H9 (cell line): ENCODE results near the gene SIRT7. TPM values are rescaled to one million over a fixed set of nuclear protein-coding genes. Genes with fewer than 3 reads are reported as not detected.

Experiments
- DNase-seq: peaks from one replicate; pipeline ENCODE4 v3.0.0-alpha.2; 2017
- H2AFZ ChIP-seq: one replicate; pipeline ENCODE4 v1.6.1; 2013; ENCODE audit warnings: mild to moderate bottlenecking, low read length, control low read depth, moderate library complexity
- H2AK5ac ChIP-seq: 2 replicates; pipeline ENCODE4 v1.6.1; 2013; ENCODE audit warnings: low read length, control low read depth, mixed read lengths; ENCODE audit not compliant: insufficient read length
- H2BK120ac ChIP-seq: one replicate; pipeline ENCODE4 v1.6.1; 2013; ENCODE audit warnings: low read depth, mild to moderate bottlenecking, low read length, control low read depth, inconsistent platforms; ENCODE audit not compliant: poor library complexity, severe bottlenecking
- H2BK12ac ChIP-seq: 2 replicates; pipeline ENCODE4 v1.6.1; 2013; ENCODE audit warnings: low read length, control low read depth, mixed read lengths, low read depth; ENCODE audit not compliant: insufficient read length
- H2BK15ac ChIP-seq: 2 replicates; pipeline ENCODE4 v1.6.1; 2013; ENCODE audit warnings: low read depth, low read length, control low read depth
- H2BK20ac ChIP-seq: one replicate; pipeline ENCODE4 v1.6.1; 2013; ENCODE audit warnings: low read depth, mild to moderate bottlenecking, low read length, control low read depth, inconsistent platforms; ENCODE audit not compliant: poor library complexity, severe bottlenecking
- H2BK5ac ChIP-seq: 2 replicates; pipeline ENCODE4 v1.6.1; 2013; ENCODE audit warnings: low read length, control low read depth, mixed read lengths; ENCODE audit not compliant: insufficient read length
- H3K14ac ChIP-seq: 2 replicates; pipeline ENCODE4 v1.6.1; 2013; ENCODE audit warnings: low read length, control low read depth; ENCODE audit not compliant: insufficient read depth
- H3K18ac ChIP-seq: 2 replicates; pipeline ENCODE4 v1.6.1; 2013; ENCODE audit warnings: low read depth, mild to moderate bottlenecking, mixed read lengths, low read length, control low read depth; ENCODE audit not compliant: insufficient read length
- H3K23ac ChIP-seq: 2 replicates; pipeline ENCODE4 v1.6.1; 2013; ENCODE audit warnings: low read length, control low read depth, mixed read lengths, low read depth; ENCODE audit not compliant: insufficient read length
- H3K23me2 ChIP-seq: 2 replicates; pipeline ENCODE4 v1.6.1; 2013; ENCODE audit warnings: low read depth, mild to moderate bottlenecking, mixed read lengths, low read length, control low read depth; ENCODE audit not compliant: insufficient read length, poor library complexity, severe bottlenecking
- H3K27ac ChIP-seq: 2 replicates; pipeline ENCODE4 v1.5.1; 2013; ENCODE audit warnings: low read length, control low read depth, mixed read lengths, low read depth; ENCODE audit not compliant: insufficient read length
- H3K27me3 ChIP-seq: 2 replicates; pipeline ENCODE4 v1.6.1; 2013; ENCODE audit warnings: low read length, control low read depth, inconsistent platforms; ENCODE audit not compliant: insufficient read depth
- H3K4ac ChIP-seq: 2 replicates; pipeline ENCODE4 v1.6.1; 2013; ENCODE audit warnings: low read depth, mild to moderate bottlenecking, control low read depth, inconsistent platforms, low read length, moderate library complexity
- H3K4me1 ChIP-seq: 2 replicates; pipeline ENCODE4 v1.6.1; 2013; ENCODE audit warnings: low read length, control low read depth, inconsistent platforms; ENCODE audit not compliant: insufficient read depth
- H3K4me2 ChIP-seq: 2 replicates; pipeline ENCODE4 v1.6.1; 2013; ENCODE audit warnings: low read length, control low read depth, mixed read lengths; ENCODE audit not compliant: insufficient read length, insufficient read depth
- H3K56ac ChIP-seq: 2 replicates; pipeline ENCODE4 v1.6.1; 2013; ENCODE audit warnings: low read depth, mild to moderate bottlenecking, mixed read lengths, low read length, control low read depth; ENCODE audit not compliant: insufficient read length
- H3K79me1 ChIP-seq: 2 replicates; pipeline ENCODE4 v1.6.1; 2013; ENCODE audit warnings: low read depth, mild to moderate bottlenecking, moderate library complexity, low read length, control low read depth, inconsistent platforms; ENCODE audit not compliant: insufficient read depth, poor library complexity, severe bottlenecking
- H3K79me2 ChIP-seq: 2 replicates; pipeline ENCODE4 v1.6.1; 2013; ENCODE audit warnings: low read length, control low read depth, inconsistent platforms; ENCODE audit not compliant: insufficient read depth
- H3K9ac ChIP-seq: 2 replicates; pipeline ENCODE4 v1.6.1; 2013; ENCODE audit warnings: low read length, control low read depth, mixed read lengths; ENCODE audit not compliant: insufficient read length; ENCODE audit errors: extremely low read depth
- H3K9me3 ChIP-seq: one replicate; pipeline ENCODE4 v1.6.1; 2013; ENCODE audit warnings: low read depth, low read length, inconsistent platforms; ENCODE audit not compliant: control insufficient read depth
- H3T11ph ChIP-seq: one replicate; pipeline ENCODE4 v1.6.1; 2013; ENCODE audit warnings: mild to moderate bottlenecking, low read length, control low read depth, inconsistent platforms
- H4K20me1 ChIP-seq: one replicate; pipeline ENCODE4 v1.6.1; 2013; ENCODE audit not compliant: control insufficient read depth, insufficient read length, insufficient read depth
- H4K5ac ChIP-seq: 2 replicates; pipeline ENCODE4 v1.6.1; 2013; ENCODE audit warnings: low read depth, mild to moderate bottlenecking, mixed read lengths, low read length, control low read depth; ENCODE audit not compliant: insufficient read length
- H4K8ac ChIP-seq: replicated peaks from 2 replicates; pipeline ENCODE4 v1.6.1; 2013; ENCODE audit warnings: low read length, control low read depth, mixed read lengths, low read depth; ENCODE audit not compliant: insufficient read length
- H4K91ac ChIP-seq: 2 replicates; pipeline ENCODE4 v1.6.1; 2013; ENCODE audit warnings: low read depth, mild to moderate bottlenecking, moderate library complexity, mixed read lengths, low read length, control low read depth; ENCODE audit not compliant: insufficient read length
- H3K27ac Mint-ChIP-seq, 3 experiments: 2 replicates in 2 of 3; 3 replicates in 1 of 3; pipeline ENCODE4 v1.8.0; 2020 to 2021; ENCODE audit warnings: mixed read lengths in 3 of 3, mild to moderate bottlenecking in 1 of 3, moderate library complexity in 1 of 3
- H3K27me3 Mint-ChIP-seq: 2 replicates; pipeline ENCODE4 v1.8.0; 2021; ENCODE audit warnings: low read depth, mild to moderate bottlenecking, moderate library complexity, mixed read lengths
- H3K36me3 Mint-ChIP-seq, 3 experiments: 2 replicates in 2 of 3; 3 replicates in 1 of 3; pipeline ENCODE4 v1.8.0; 2020 to 2021; ENCODE audit warnings: low read depth in 3 of 3, mixed read lengths in 3 of 3; ENCODE audit not compliant: insufficient read depth in 1 of 3
- H3K4me1 Mint-ChIP-seq, 2 experiments: 2 replicates each; pipeline ENCODE4 v1.8.0; 2020; ENCODE audit warnings: mixed read lengths in 2 of 2
- H3K4me3 Mint-ChIP-seq, 2 experiments: 2 replicates in 1 of 2; 3 replicates in 1 of 2; pipeline ENCODE4 v1.8.0; 2020 to 2021; ENCODE audit warnings: mild to moderate bottlenecking in 2 of 2, mixed read lengths in 2 of 2, moderate library complexity in 1 of 2
- H3K9me3 Mint-ChIP-seq, 2 experiments: 2 replicates in 1 of 2; 3 replicates in 1 of 2; pipeline ENCODE4 v1.8.0; 2020; ENCODE audit warnings: mild to moderate bottlenecking in 2 of 2, mixed read lengths in 2 of 2, moderate library complexity in 1 of 2
- CTCF ChIP-seq: fragments of 200-600 bp; sonication (generic); conservative IDR thresholded peaks from 3 replicates; pipeline ENCODE4 v1.8.0; 2021; ENCODE audit warnings: antibody characterized with exemption, mild to moderate bottlenecking
- WGBS: extraction: QIAGEN DNeasy Blood & Tissue Kit; methylation state at CpG from one replicate; pipeline ENCODE4 v1.1.7; 2013; ENCODE audit warnings: missing lambda C conversion rate, low lambda C conversion rate, mixed read lengths; ENCODE audit not compliant: insufficient read length; ENCODE audit errors: extremely low coverage; 5-methylcytosine and 5-hydroxymethylcytosine counted together
- total RNA-seq: library from RNA; stranded (reverse); gene quantifications from 2 replicates; pipeline ENCODE4 v1.2.1, GENCODE V29; 2021

Gene SIRT7
- total RNA-seq, 1 experiment from 2014 or later = 29.7 TPM

- peaks cover 5 to 14% of the 10 kb centered on the region in 2 experiments for H3K4me1 Mint-ChIP-seq
- Histone ChIP-seq H2BK120ac (no peak overlapping the region), H3K27me3 (no peaks in the 10 kb centered on the region), H2AFZ (no peak overlapping the region), H3T11ph (no peak overlapping the region), H3K14ac (no peak overlapping the region), H4K8ac (no peak overlapping the region), H4K91ac (no peak overlapping the region), H4K20me1 (no peaks in the 10 kb centered on the region), H3K4me2 (no peak overlapping the region), H2BK20ac (no peak overlapping the region), H2BK15ac (no peak overlapping the region), H3K23me2 (no peaks in the 10 kb centered on the region), H2BK5ac (no peak overlapping the region), H3K23ac (no peak overlapping the region), H3K4ac (no peak overlapping the region), H2AK5ac (no peak overlapping the region), H3K56ac (no peak overlapping the region), H2BK12ac (no peak overlapping the region), H3K79me1 (no peaks in the 10 kb centered on the region), H3K27ac (no peak overlapping the region), H3K9ac (no peak overlapping the region), H4K5ac (no peak overlapping the region), H3K4me1 (no peaks in the 10 kb centered on the region; the same call in 1 of the 2 replicates), H3K9me3 (no peaks in the 10 kb centered on the region), H3K79me2 (no peaks in the 10 kb centered on the region), H3K18ac (no peak overlapping the region)
- H3K36me3 Mint-ChIP-seq = no peaks in the 10 kb centered on the region
- H3K4me3 Mint-ChIP-seq = no peak overlapping the region
- H3K9me3 Mint-ChIP-seq = no peaks in the 10 kb centered on the region
- H3K27me3 Mint-ChIP-seq = peaks cover 63% of the 10 kb centered on the region
- no CpG with 5 or more reads among the region's 17 CpGs for WGBS
- no peak overlapping the region; a peak in 2 of 7 replicates for H3K27ac Mint-ChIP-seq
- TF ChIP-seq CTCF = no peak
- no peak for DNase-seq
Observed at GRCh38 chr17:81948635-81949378, 30.8 kb upstream of the SIRT7 start.
